ENCODE measurements around the gene CNTN4.

Gene CNTN4

DNA sequence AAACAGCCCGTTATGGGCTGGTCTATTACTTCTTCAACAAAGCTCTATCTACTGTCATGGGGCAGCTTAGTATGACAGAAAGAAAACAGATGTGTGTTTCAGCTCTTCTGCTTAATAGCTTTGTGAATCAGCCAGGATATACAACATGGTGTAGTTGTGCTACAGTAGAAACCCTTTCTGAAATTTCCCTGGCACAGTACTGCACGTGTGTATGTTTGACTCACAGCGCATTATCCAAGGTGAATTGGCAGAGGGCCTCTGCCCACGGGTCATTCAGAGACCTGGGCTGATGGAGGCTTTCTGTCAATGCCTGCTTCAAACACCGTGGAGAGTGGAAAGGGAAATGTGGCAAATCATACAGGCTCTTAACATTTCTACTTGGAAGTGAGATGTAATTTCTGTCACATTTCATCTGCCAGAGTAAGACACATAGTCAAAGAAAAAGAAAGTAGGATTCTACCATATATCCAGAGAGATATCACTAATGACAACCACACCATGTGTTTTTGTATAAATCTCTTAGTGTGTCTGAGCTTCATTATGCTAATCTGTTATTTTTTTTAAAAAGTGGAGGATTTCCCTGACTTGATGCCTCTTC lies 505.1 kb downstream of the CNTN4 start:
- no peaks in the 10 kb centered on the region for H3K27me3 Mint-ChIP-seq
- no peak overlapping the region for H3K4me3 Mint-ChIP-seq
- intact Hi-C loops (cut with micrococcal nuclease) = no loop called here

GRCh38 chr3:2614578-2614977 lies 515.9 kb downstream of the CNTN4 start:
- intact Hi-C loops (cut with micrococcal nuclease) = no loop called here
- Mint-ChIP-seq H3K27me3 (no peaks in the 10 kb centered on the region), H3K4me1 (ENCODE audit: low read depth) (no peaks in the 10 kb centered on the region), H3K9me3 (peaks cover 24% of the 10 kb centered on the region), H3K4me3 (no peak overlapping the region), H3K36me3 (ENCODE audit: low read depth) (no peaks in the 10 kb centered on the region), H3K27ac (no peak overlapping the region)

More for the DNA sequence above, 505.1 kb downstream of the CNTN4 start:
- no peaks in the 10 kb centered on the region for H3K4me1 Mint-ChIP-seq (ENCODE audit: low read depth)
- H3K36me3 Mint-ChIP-seq (ENCODE audit: low read depth) = no peaks in the 10 kb centered on the region
- no peak overlapping the region for H3K27ac Mint-ChIP-seq
- no peaks in the 10 kb centered on the region for H3K9me3 Mint-ChIP-seq

GRCh38 chr3:2615080-2615479 lies 516.4 kb downstream of the CNTN4 start:
- Mint-ChIP-seq H3K4me3 (no peak overlapping the region), H3K9me3 (peaks cover 24% of the 10 kb centered on the region), H3K36me3 (ENCODE audit: low read depth) (no peaks in the 10 kb centered on the region), H3K27me3 (no peaks in the 10 kb centered on the region), H3K27ac (no peak overlapping the region), H3K4me1 (ENCODE audit: low read depth) (no peaks in the 10 kb centered on the region)
- intact Hi-C loops (cut with micrococcal nuclease) = no loop called here

DNA sequence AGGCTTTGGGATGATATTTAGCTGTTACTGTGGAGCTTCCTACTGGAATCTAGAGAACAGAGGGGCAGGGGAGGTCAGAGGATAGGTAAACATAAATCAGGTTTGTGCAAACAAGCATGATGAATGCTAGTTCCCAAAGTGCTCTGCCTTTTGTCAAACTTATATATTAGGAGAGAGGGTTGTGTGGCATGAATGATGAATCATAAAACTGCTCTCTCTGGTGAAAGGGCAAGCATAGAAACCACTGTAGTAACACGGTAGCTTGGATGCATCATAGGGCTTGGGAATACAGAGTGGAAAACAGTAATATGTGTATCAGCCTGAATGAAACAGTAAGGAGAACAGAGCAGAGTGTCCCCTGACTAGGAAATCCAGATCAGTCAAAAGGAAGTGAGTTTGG lies 524.8 kb downstream of the CNTN4 start:
- Mint-ChIP-seq H3K9me3 (no peaks in the 10 kb centered on the region), H3K27ac (no peak overlapping the region), H3K4me1 (ENCODE audit: low read depth) (no peaks in the 10 kb centered on the region), H3K36me3 (ENCODE audit: low read depth) (no peaks in the 10 kb centered on the region), H3K4me3 (no peak overlapping the region), H3K27me3 (no peaks in the 10 kb centered on the region)
- intact Hi-C loops (cut with micrococcal nuclease) = no loop called here

- no peaks in the 10 kb centered on the region for H3K36me3 Mint-ChIP-seq (ENCODE audit: low read depth)
- no peaks in the 10 kb centered on the region for H3K9me3 Mint-ChIP-seq
- no peak overlapping the region for H3K27ac Mint-ChIP-seq
- intact Hi-C loops (cut with micrococcal nuclease) = no loop called here
- no peak overlapping the region for H3K4me3 Mint-ChIP-seq
- H3K27me3 Mint-ChIP-seq = no peaks in the 10 kb centered on the region
- no peaks in the 10 kb centered on the region for H3K4me1 Mint-ChIP-seq (ENCODE audit: low read depth)
Observed at GRCh38 chr3:2628117-2628516, 529.5 kb downstream of the CNTN4 start.

- H3K4me1 Mint-ChIP-seq (ENCODE audit: low read depth) = peaks cover 11% of the 10 kb centered on the region
- peaks cover 26% of the 10 kb centered on the region for H3K9me3 Mint-ChIP-seq
- no peak overlapping the region for H3K4me3 Mint-ChIP-seq
- no peaks in the 10 kb centered on the region for H3K36me3 Mint-ChIP-seq (ENCODE audit: low read depth)
- H3K27me3 Mint-ChIP-seq = no peaks in the 10 kb centered on the region
- no peak overlapping the region for H3K27ac Mint-ChIP-seq
- intact Hi-C loops (cut with micrococcal nuclease) = no loop called here
Observed at GRCh38 chr3:2635511-2635910, 536.8 kb downstream of the CNTN4 start.

DNA sequence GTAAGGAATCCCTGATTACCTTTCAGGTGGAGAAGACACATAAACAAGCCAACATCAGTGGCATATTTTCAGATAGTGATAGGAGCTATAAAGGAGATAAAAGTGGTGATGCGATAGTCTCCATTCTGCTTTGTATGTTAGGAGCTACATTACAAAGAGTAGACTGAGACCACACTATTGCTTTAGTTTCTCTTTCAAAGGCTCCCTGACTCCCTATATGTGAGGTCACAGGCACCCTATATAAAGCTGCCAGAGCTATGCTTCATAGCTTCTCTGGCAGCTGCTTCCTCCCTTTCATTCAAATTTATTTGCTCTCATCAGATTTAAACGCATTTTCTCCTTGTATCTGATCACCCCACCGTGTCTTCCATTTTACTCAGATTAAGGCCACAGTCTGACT lies 544.9 kb downstream of the CNTN4 start:
- H3K27me3 Mint-ChIP-seq = no peaks in the 10 kb centered on the region
- intact Hi-C loops (cut with micrococcal nuclease) = no loop called here
- H3K36me3 Mint-ChIP-seq (ENCODE audit: low read depth) = no peaks in the 10 kb centered on the region
- H3K4me3 Mint-ChIP-seq = no peak overlapping the region
- no peak overlapping the region for H3K27ac Mint-ChIP-seq
- H3K4me1 Mint-ChIP-seq (ENCODE audit: low read depth) = no peaks in the 10 kb centered on the region
- peaks cover 16% of the 10 kb centered on the region for H3K9me3 Mint-ChIP-seq

DNA sequence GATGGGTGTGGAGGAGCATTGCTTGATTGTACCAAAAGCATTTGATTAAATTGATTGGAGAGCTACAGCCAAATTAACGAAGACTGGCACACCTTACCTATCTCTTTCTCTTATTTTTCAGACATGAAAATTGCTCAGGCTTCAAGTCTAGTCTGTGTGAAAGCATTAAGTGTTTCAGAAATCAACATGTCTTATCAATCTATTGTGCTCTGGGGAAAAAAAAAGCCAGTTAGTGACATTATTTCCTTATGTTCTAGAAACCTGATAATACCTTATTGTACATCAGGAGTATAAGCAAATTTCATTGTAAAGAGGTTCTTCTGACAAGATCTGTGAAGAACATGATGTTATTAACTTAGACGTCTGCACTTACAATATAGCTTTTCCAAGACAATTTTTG lies 546.3 kb downstream of the CNTN4 start:
- H3K9me3 Mint-ChIP-seq = peaks cover 20% of the 10 kb centered on the region
- no peak overlapping the region for H3K27ac Mint-ChIP-seq
- no peaks in the 10 kb centered on the region for H3K36me3 Mint-ChIP-seq (ENCODE audit: low read depth)
- H3K27me3 Mint-ChIP-seq = no peaks in the 10 kb centered on the region
- intact Hi-C loops (cut with micrococcal nuclease) = no loop called here
- H3K4me1 Mint-ChIP-seq (ENCODE audit: low read depth) = no peaks in the 10 kb centered on the region
- H3K4me3 Mint-ChIP-seq = no peak overlapping the region

DNA sequence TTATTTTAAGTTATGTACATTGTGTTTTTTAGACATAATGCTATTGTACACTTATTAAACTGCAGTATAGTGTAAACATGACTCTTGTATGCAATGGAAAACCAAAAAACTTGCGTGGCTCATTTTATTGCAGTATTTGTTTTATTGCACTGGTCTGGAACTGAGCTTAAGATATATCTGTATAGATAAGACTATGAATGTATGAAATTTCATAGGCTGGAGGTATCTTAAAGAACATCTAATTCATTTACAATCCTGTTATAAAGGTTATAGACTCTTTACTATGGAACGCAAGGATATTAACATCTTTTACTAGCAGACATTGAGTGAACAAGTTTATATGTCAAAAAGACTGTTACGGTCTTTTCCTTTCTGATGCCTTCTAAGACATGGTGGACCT lies 552.1 kb downstream of the CNTN4 start:
- no peak overlapping the region for H3K4me3 Mint-ChIP-seq
- H3K4me1 Mint-ChIP-seq (ENCODE audit: low read depth) = no peaks in the 10 kb centered on the region
- no peak overlapping the region for H3K27ac Mint-ChIP-seq
- no peaks in the 10 kb centered on the region for H3K27me3 Mint-ChIP-seq
- no peaks in the 10 kb centered on the region for H3K36me3 Mint-ChIP-seq (ENCODE audit: low read depth)
- intact Hi-C loops (cut with micrococcal nuclease) = no loop called here
- peaks cover 32% of the 10 kb centered on the region for H3K9me3 Mint-ChIP-seq

DNA sequence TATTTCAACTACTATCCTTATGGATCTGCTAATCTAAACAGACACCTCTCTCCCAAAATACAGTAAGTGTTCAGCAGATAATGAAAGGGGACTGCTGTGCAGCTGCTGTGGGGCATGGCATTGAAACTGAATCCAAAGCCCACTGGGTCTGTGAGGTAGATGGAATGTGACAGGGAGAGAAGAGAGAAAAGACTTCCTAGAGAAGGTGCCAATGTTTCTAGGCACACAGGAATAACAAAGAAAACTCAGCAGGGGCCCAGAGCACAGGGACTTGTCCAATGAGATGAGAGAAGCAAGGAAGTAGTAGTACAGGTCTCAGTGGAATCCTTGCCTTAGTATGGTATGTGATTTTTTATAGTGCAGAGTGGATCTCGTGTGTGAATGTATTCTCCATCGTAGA lies 553.7 kb downstream of the CNTN4 start:
- Mint-ChIP-seq H3K4me3 (no peak overlapping the region), H3K27me3 (no peaks in the 10 kb centered on the region), H3K9me3 (peaks cover 32% of the 10 kb centered on the region), H3K4me1 (ENCODE audit: low read depth) (no peaks in the 10 kb centered on the region), H3K27ac (no peak overlapping the region), H3K36me3 (ENCODE audit: low read depth) (no peaks in the 10 kb centered on the region)
- intact Hi-C loops (cut with micrococcal nuclease) = no loop called here

DNA sequence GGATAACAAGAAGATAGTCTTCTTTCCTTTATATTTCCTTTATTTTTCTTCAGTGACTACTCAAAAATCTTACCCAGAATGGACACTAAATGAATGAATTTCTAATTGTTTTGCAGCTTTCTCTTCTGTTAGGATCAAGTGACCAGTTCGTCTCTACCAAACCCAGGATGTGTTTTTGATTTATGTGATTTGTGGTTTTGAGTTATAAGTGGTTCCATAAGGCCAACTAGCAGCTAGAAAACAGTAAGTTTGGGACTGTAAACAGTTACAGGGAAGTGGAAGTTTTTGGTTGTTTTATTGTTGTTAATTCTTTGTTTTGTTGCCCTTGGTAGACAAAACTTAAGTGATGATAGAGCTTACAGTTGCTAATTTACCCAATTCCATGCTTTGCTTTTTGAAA lies 555.0 kb downstream of the CNTN4 start:
- no peaks in the 10 kb centered on the region for H3K4me1 Mint-ChIP-seq (ENCODE audit: low read depth)
- H3K27me3 Mint-ChIP-seq = no peaks in the 10 kb centered on the region
- peaks cover 26% of the 10 kb centered on the region for H3K9me3 Mint-ChIP-seq
- H3K4me3 Mint-ChIP-seq = no peak overlapping the region
- no peak overlapping the region for H3K27ac Mint-ChIP-seq
- intact Hi-C loops (cut with micrococcal nuclease) = no loop called here
- no peaks in the 10 kb centered on the region for H3K36me3 Mint-ChIP-seq (ENCODE audit: low read depth)

DNA sequence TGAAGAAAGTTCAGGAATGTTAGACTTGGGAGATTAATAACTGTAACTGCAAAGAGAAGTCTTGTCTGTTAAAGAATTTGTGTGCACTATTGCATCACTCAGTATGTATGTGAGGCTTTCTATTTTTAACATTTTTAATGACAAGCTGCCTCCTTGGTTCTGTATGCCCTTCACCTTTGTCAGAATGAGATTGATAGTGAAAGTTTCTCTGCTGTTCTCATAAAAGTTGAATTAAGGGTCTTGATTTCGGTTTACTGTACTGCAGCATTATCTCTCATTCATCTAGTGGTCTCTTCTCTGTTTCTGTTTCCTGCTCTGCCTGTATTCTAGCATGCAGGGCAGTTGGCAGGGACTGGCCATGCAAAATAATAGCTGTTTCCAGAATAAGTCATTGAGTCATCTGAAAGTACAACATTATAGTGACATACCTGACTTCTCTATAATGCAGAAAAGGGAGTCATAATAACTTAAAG lies 556.6 kb downstream of the CNTN4 start:
- Mint-ChIP-seq H3K27ac (no peak overlapping the region), H3K36me3 (ENCODE audit: low read depth) (no peaks in the 10 kb centered on the region), H3K4me1 (ENCODE audit: low read depth) (no peaks in the 10 kb centered on the region), H3K4me3 (no peak overlapping the region), H3K9me3 (peaks cover 17% of the 10 kb centered on the region), H3K27me3 (no peaks in the 10 kb centered on the region)
- intact Hi-C loops (cut with micrococcal nuclease) = no loop called here

- Mint-ChIP-seq H3K27ac (no peak overlapping the region), H3K4me1 (ENCODE audit: low read depth) (no peaks in the 10 kb centered on the region), H3K27me3 (no peaks in the 10 kb centered on the region), H3K4me3 (no peak overlapping the region), H3K9me3 (peaks cover 6% of the 10 kb centered on the region), H3K36me3 (ENCODE audit: low read depth) (no peaks in the 10 kb centered on the region)
- intact Hi-C loops (cut with micrococcal nuclease) = no loop called here
Observed at GRCh38 chr3:2656806-2657777, 558.4 kb downstream of the CNTN4 start.

GRCh38 chr3:2657971-2658370 lies 559.3 kb downstream of the CNTN4 start:
- H3K36me3 Mint-ChIP-seq (ENCODE audit: low read depth) = no peaks in the 10 kb centered on the region
- intact Hi-C loops (cut with micrococcal nuclease) = no loop called here
- peaks cover 8% of the 10 kb centered on the region for H3K9me3 Mint-ChIP-seq
- H3K4me1 Mint-ChIP-seq (ENCODE audit: low read depth) = no peaks in the 10 kb centered on the region
- no peak overlapping the region for H3K27ac Mint-ChIP-seq
- H3K27me3 Mint-ChIP-seq = no peaks in the 10 kb centered on the region
- no peak overlapping the region for H3K4me3 Mint-ChIP-seq

All from dendritic cell treated with granulocyte-macrophage colony-stimulating factor and Interleukin-4, amounts not matched to agents 40 ng/mL and 50 ng/mL, for 4 days (primary cell).